Tibial nerve (tissue), 4 donors: Measurements from ENCODE around the gene IER3. TPM values are rescaled to one million over a fixed set of nuclear protein-coding genes. Genes with fewer than 3 reads are reported as not detected.

Experiments
- DNase-seq, 2 donors: peaks; one replicate each; pipeline ENCODE4 v3.0.0-alpha.2; 2019; ENCODE audit warnings: low spot score in 2 of 2
- H3K27ac ChIP-seq, 4 donors: fragments of 200-600 bp; sonication (generic) in 3 of 4; one replicate each; pipeline ENCODE4 v1.5.1; 2017 to 2019; ENCODE audit warnings: mild to moderate bottlenecking in 1 of 4
- H3K27me3 ChIP-seq, 2 donors: fragments of 200-600 bp; sonication (generic) in 1 of 2; one replicate each; pipeline versions ENCODE4 v1.5.1 to v1.6.0; 2017 to 2019
- H3K36me3 ChIP-seq, 3 donors: fragments of 200-600 bp; sonication (generic); one replicate each; pipeline ENCODE4 v1.5.1; 2018 to 2019
- H3K4me1 ChIP-seq, 4 donors: fragments of 200-600 bp; sonication (generic) in 3 of 4; one replicate each; pipeline ENCODE4 v1.5.1; 2017 to 2019
- H3K4me3 ChIP-seq, 4 donors: fragments of 200-600 bp; sonication (generic) in 3 of 4; one replicate each; pipeline ENCODE4 v1.5.1; 2017 to 2019; ENCODE audit warnings: mild to moderate bottlenecking in 1 of 4, moderate library complexity in 1 of 4
- H3K9me3 ChIP-seq, 4 donors: fragments of 200-600 bp; sonication (generic) in 3 of 4; one replicate each; pipeline ENCODE4 v1.5.1; 2017 to 2019
- EP300 ChIP-seq, 2 donors: sonication (generic); formaldehyde crosslinking; IDR thresholded peaks; one replicate each; pipeline ENCODE4 v1.6.1; 2017; ENCODE audit warnings: antibody characterized with exemption in 2 of 2, mild to moderate bottlenecking in 1 of 2
- POLR2A ChIP-seq, 2 donors: fragments of 450-650 bp; IDR thresholded peaks; one replicate each; pipeline ENCODE4 v1.6.1; 2017; ENCODE audit warnings: antibody characterized with exemption in 2 of 2, mild to moderate bottlenecking in 2 of 2, moderate library complexity in 2 of 2
- WGBS, 2 donors: methylation state at CpG; one replicate each; pipeline ENCODE4 v1.1.5; 2018; 5-methylcytosine and 5-hydroxymethylcytosine counted together
- total RNA-seq, 4 donors: library from RNA; depleted of rRNA; stranded (reverse); fragments of >200 nt; gene quantifications; one replicate each; pipeline ENCODE4 v1.1.0, GENCODE V29; 2016
- TF ChIP-seq, protein P1 (sequence below), 5 experiments: fragments of 200-600 bp in 3 of 5; fragments of 450-650 bp in 2 of 5; sonication (generic) in 3 of 5; IDR thresholded peaks; one replicate each; pipeline ENCODE4 v1.5.1; 2016 to 2019; ENCODE audit warnings: antibody characterized with exemption in 5 of 5, mild to moderate bottlenecking in 3 of 5, moderate library complexity in 2 of 5

Gene IER3
- total RNA-seq, 4 donors from 2014 or later = 4.5 to 15.3 (median 8.0) TPM

GRCh38 chr6:30787954-30788353 is 43.6 kb upstream of the IER3 start:
- peak overlapping the region in 2 of 4 donors; percentile 27 to 74 for H3K27ac ChIP-seq
- H3K27me3 ChIP-seq = no peaks in the 10 kb centered on the region
- WGBS, 2 donors = 29 to 35% methylated on average over 4 to 5 of the region's 5 CpGs
- H3K36me3 ChIP-seq = no peaks in the 10 kb centered on the region
- no peak overlapping the region for H3K4me3 ChIP-seq
- peaks cover 0 to 5% (median under 1%) of the 10 kb centered on the region in 4 donors for H3K4me1 ChIP-seq
- no peaks in the 10 kb centered on the region for H3K9me3 ChIP-seq
- TF ChIP-seq, protein P1, sequence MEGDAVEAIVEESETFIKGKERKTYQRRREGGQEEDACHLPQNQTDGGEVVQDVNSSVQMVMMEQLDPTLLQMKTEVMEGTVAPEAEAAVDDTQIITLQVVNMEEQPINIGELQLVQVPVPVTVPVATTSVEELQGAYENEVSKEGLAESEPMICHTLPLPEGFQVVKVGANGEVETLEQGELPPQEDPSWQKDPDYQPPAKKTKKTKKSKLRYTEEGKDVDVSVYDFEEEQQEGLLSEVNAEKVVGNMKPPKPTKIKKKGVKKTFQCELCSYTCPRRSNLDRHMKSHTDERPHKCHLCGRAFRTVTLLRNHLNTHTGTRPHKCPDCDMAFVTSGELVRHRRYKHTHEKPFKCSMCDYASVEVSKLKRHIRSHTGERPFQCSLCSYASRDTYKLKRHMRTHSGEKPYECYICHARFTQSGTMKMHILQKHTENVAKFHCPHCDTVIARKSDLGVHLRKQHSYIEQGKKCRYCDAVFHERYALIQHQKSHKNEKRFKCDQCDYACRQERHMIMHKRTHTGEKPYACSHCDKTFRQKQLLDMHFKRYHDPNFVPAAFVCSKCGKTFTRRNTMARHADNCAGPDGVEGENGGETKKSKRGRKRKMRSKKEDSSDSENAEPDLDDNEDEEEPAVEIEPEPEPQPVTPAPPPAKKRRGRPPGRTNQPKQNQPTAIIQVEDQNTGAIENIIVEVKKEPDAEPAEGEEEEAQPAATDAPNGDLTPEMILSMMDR (IDR thresholded peaks at IDR 0.05) = no peak
- TF ChIP-seq EP300 (IDR thresholded peaks at IDR 0.05) = peak in 1 of 2 donors; percentile 79
- DNase-seq = peak in 1 of 2 donors; percentile 36

DNA sequence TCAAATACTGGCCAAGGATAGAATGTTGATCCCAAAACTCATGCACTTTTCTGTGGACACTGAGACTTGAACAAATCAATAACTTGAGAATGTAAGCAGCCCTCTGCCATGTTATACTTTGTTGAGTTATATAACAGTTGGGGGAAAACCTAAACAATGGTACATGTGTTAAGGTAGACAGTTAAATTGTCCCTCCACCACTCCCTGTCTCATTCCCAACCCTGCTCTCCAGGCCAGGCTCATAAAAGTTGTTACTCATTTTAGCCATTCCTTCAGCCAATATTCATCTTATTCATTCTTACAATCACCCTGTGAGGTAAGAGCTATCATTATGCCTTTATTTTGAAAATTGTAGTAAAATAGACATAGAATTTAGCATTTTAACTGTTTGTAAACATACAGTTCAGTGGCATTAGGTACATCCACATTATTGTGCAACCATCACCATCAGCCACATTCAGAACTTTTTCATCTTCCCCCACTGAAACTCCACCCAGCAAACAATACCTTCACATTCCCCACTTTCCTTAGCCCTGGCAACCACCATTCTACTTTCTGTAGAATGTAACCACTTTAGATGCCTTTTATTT is 38.2 kb upstream of the IER3 start:
- TF ChIP-seq, protein P1 (IDR thresholded peaks at IDR 0.05) = no peak
- no peak for TF ChIP-seq POLR2A (IDR thresholded peaks at IDR 0.05)
- TF ChIP-seq EP300 (IDR thresholded peaks at IDR 0.05) = no peak
- peaks cover 5 to 54% (median 33%) of the 10 kb centered on the region in 4 donors for H3K4me1 ChIP-seq

DNA sequence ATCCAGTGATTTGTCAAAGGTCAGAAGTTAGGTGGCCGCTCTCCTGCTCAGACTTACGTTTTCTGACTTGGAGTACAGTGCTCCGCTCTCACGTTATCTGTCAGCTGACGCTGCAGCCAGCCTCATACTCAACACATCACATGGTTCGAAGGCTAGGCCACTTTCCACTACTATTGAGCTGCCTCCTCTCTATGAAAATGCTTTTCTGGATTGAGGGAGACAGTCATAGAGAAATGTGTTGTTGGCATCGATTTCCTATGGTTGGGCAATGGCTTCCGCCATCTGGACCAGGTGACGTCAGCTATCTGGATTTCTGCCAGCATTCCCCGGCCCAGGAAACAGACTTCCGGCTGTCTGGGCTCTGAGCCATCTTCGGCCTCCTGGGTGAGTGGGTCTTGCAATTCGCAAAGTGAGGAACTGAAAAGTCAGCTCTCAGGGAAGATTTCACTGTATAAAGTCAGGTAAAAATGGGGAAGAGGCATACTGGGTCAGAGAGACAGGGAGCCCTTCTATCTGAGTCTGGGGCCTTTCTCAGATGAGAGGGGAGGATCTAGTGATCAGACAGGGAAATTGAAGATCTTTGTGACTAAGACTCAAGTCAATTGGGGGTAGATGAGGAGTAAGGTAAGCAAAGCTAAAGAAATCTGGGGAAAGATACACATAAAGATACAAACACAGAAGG is 37.5 kb upstream of the IER3 start:
- Histone ChIP-seq H3K9me3 (no peaks in the 10 kb centered on the region), H3K4me1 (peaks cover 5 to 54% (median 33%) of the 10 kb centered on the region in 4 donors), H3K4me3 (peak overlapping the region in 1 of 4 donors; percentile 16), H3K36me3 (no peaks in the 10 kb centered on the region), H3K27me3 (no peaks in the 10 kb centered on the region), H3K27ac (peak overlapping the region; percentile 53 to 97 (median 74))
- TF ChIP-seq EP300 (IDR thresholded peaks at IDR 0.05) (peak; percentile 99), POLR2A (IDR thresholded peaks at IDR 0.05) (no peak)
- TF ChIP-seq, protein P1 (IDR thresholded peaks at IDR 0.05) = peak in 1 of 5 experiments; percentile 13
- DNase-seq = peak; percentile 98 to 99
- 5 to 6% methylated on average over 12 to 13 of the region's 13 CpGs for WGBS, 2 donors

More for the DNA sequence above, 38.2 kb upstream of the IER3 start:
- no peaks in the 10 kb centered on the region for H3K36me3 ChIP-seq
- DNase-seq = no peak
- H3K9me3 ChIP-seq = no peaks in the 10 kb centered on the region
- no peaks in the 10 kb centered on the region for H3K27me3 ChIP-seq
- H3K4me3 ChIP-seq = no peak overlapping the region
- peak overlapping the region; percentile 53 to 97 (median 74) for H3K27ac ChIP-seq

GRCh38 chr6:30781395-30781742 is 37.0 kb upstream of the IER3 start:
- Histone ChIP-seq H3K4me1 (peaks cover 5 to 54% (median 33%) of the 10 kb centered on the region in 4 donors), H3K27ac (peak overlapping the region; percentile 53 to 97 (median 74)), H3K9me3 (no peaks in the 10 kb centered on the region), H3K36me3 (no peaks in the 10 kb centered on the region), H3K4me3 (peak overlapping the region in 1 of 4 donors; percentile 16), H3K27me3 (no peaks in the 10 kb centered on the region)
- no peak for DNase-seq
- TF ChIP-seq EP300 (IDR thresholded peaks at IDR 0.05) = no peak
- TF ChIP-seq, protein P1 (IDR thresholded peaks at IDR 0.05) = no peak
- no peak for TF ChIP-seq POLR2A (IDR thresholded peaks at IDR 0.05)
- WGBS, 2 donors = 58 to 64% methylated on average over 4 of the region's 4 CpGs

GRCh38 chr6:30780642-30780920 is 36.2 kb upstream of the IER3 start:
- no peaks in the 10 kb centered on the region for H3K27me3 ChIP-seq
- WGBS, 2 donors = 92 to 93% methylated on average over 1 of the region's 1 CpG
- peak overlapping the region in 3 of 4 donors; percentile 58 to 97 (median 91) for H3K27ac ChIP-seq
- H3K36me3 ChIP-seq = no peaks in the 10 kb centered on the region
- H3K9me3 ChIP-seq = no peaks in the 10 kb centered on the region
- TF ChIP-seq EP300 (IDR thresholded peaks at IDR 0.05) = no peak
- TF ChIP-seq POLR2A (IDR thresholded peaks at IDR 0.05) = no peak
- TF ChIP-seq, protein P1 (IDR thresholded peaks at IDR 0.05) = no peak
- peaks cover 5 to 54% (median 33%) of the 10 kb centered on the region in 4 donors for H3K4me1 ChIP-seq
- no peak for DNase-seq
- no peak overlapping the region for H3K4me3 ChIP-seq
